GM12874 (cell line): ENCODE measurements around the gene CNTN5.

Source experiments
- TF ChIP-seq, protein P1 (sequence below): IDR thresholded peaks from 2 replicates; pipeline ENCODE4 v1.5.1; 2011; ENCODE audit warnings: low read depth, mild to moderate bottlenecking, control low read depth, low read length, moderate library complexity; ENCODE audit not compliant: insufficient read depth

Gene CNTN5

GRCh38 chr11:99640671-99641070, 619.9 kb downstream of the CNTN5 start:
- TF ChIP-seq, protein P1, sequence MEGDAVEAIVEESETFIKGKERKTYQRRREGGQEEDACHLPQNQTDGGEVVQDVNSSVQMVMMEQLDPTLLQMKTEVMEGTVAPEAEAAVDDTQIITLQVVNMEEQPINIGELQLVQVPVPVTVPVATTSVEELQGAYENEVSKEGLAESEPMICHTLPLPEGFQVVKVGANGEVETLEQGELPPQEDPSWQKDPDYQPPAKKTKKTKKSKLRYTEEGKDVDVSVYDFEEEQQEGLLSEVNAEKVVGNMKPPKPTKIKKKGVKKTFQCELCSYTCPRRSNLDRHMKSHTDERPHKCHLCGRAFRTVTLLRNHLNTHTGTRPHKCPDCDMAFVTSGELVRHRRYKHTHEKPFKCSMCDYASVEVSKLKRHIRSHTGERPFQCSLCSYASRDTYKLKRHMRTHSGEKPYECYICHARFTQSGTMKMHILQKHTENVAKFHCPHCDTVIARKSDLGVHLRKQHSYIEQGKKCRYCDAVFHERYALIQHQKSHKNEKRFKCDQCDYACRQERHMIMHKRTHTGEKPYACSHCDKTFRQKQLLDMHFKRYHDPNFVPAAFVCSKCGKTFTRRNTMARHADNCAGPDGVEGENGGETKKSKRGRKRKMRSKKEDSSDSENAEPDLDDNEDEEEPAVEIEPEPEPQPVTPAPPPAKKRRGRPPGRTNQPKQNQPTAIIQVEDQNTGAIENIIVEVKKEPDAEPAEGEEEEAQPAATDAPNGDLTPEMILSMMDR: no peak

DNA sequence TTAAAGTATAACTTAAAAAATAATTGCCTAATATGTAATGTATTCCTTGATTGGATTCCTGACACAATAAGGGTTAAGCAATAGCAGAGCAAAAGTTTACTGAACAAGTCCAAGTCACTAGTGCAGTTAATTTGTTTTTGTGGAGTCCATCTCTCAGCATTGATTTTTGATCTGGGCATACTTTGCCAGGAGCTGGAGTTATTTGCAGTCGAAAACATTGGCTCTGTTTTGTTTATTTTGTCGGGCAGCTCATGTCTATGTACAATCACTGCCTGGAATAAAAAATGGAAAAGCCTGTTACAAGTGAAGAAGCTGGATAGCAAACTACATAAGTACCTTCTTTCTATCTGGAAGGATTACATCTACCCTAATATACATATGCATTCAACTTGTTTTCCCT, 625.2 kb downstream of the CNTN5 start:
- TF ChIP-seq, protein P1: no peak

- TF ChIP-seq, protein P1: no peak
These were observed 649.4 kb downstream of the CNTN5 start for GRCh38 chr11:99670067-99670676.

DNA sequence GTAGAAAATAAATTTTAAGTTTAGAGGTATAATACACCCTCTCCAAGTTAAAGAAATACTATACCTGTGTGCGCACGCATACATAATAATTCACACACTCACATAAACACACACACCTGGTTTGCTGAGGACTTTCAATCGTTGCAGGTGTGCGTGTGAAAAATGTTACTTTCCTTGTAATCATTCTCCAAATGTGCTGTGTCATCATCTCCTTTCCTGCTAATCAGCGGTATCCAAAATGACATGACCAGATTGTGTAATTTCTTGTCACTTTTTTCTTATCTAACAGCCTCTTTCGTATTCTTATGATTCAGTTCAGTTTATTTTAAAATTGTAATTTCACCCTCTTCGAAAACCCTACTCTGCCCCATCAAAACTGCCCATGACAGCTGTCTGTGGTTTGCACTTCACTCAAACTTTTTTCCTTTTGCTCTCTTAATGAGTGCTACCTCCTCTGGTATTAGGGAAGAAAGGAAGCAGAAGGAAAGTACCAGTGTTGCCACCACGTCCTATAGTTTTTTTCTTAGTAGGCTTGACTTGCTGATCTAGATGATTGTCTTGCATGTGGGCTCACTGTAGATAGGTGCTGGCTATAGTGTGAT, 651.2 kb downstream of the CNTN5 start:
- TF ChIP-seq, protein P1: no peak

- TF ChIP-seq, protein P1: no peak
These were observed 655.5 kb downstream of the CNTN5 start for GRCh38 chr11:99676292-99676691.

- TF ChIP-seq, protein P1: no peak
These were observed 661.4 kb downstream of the CNTN5 start for GRCh38 chr11:99682171-99682570.

GRCh38 chr11:99682646-99683045, 661.9 kb downstream of the CNTN5 start:
- TF ChIP-seq, protein P1: no peak
